ENCODE measurements around the gene MAS1L. TPM values are rescaled to one million over a fixed set of nuclear protein-coding genes. Genes with fewer than 3 reads are reported as not detected.
"Not testable (repeated sequence)": the region's sequence is repeated elsewhere in the genome, so short reads cannot be mapped to it uniquely, and the experiment has no call there.

The MAS1L gene
- total RNA-seq, 2 experiments from 2014 or later, result not detected

- ChIA-PET CTCF (no interaction called here), POLR2A (no interaction called here)
- no peaks in the 10 kb centered on the region for H3K9me3 Mint-ChIP-seq
- no peak within 1 kb of the TSS for H3K27ac Mint-ChIP-seq
- H3K27me3 Mint-ChIP-seq, result peaks cover 13% of the 10 kb centered on the region
- no peak for DNase-seq
- no peaks in the 10 kb centered on the region for H3K4me1 Mint-ChIP-seq
- no peaks in the 10 kb centered on the region for H3K36me3 Mint-ChIP-seq (ENCODE audit: low read depth)
- no peak within 1 kb of the TSS for H3K4me3 Mint-ChIP-seq
Observed at GRCh38 chr6:29456971-29457370, 30.8 kb downstream of the MAS1L start, which contains the start of the genes OR11A1 and OR2H1. OR11A1 (minus strand) TSS chr6:29457071; CDS start chr6:29427641, 29,430 bp downstream. OR2H1 (plus strand) TSS chr6:29457155; CDS start chr6:29461770, 4,615 bp downstream.

- DNase-seq, result no peak
- ChIA-PET CTCF (no interaction called here), POLR2A (no interaction called here)
- H3K4me3 Mint-ChIP-seq, result no peak overlapping the region
- peaks cover 12% of the 10 kb centered on the region for H3K27me3 Mint-ChIP-seq
- no peaks in the 10 kb centered on the region for H3K9me3 Mint-ChIP-seq
- H3K27ac Mint-ChIP-seq, result no peak overlapping the region
- H3K4me1 Mint-ChIP-seq, result no peaks in the 10 kb centered on the region
- H3K36me3 Mint-ChIP-seq (ENCODE audit: low read depth), result no peaks in the 10 kb centered on the region
Observed at GRCh38 chr6:29451471-29452193, 36.1 kb downstream of the MAS1L start.

- Mint-ChIP-seq H3K27me3 (peaks cover 20% of the 10 kb centered on the region), H3K4me1 (no peaks in the 10 kb centered on the region), H3K9me3 (no peaks in the 10 kb centered on the region), H3K27ac (no peak overlapping the region), H3K36me3 (ENCODE audit: low read depth) (no peaks in the 10 kb centered on the region), H3K4me3 (no peak overlapping the region)
- DNase-seq, result no peak
- POLR2A ChIA-PET, result no interaction called here
- CTCF ChIA-PET, result interaction anchor here (0.6 kb wide), 1 partner anchor 437 kb away, joined by 3 read pairs; no protein-coding TSS in a partner anchor
Observed at GRCh38 chr6:29447670-29448069, 40.1 kb downstream of the MAS1L start.

- CTCF ChIA-PET, result interaction anchor here (0.6 kb wide), 1 partner anchor 44 kb away, joined by 3 read pairs; the partner anchor contains the start of gene MAS1L
- H3K4me1 Mint-ChIP-seq, result not testable (repeated sequence)
Observed at GRCh38 chr6:29444031-29444430, 43.7 kb downstream of the MAS1L start.

GRCh38 chr6:29442719-29443118, 45.0 kb downstream of the MAS1L start:
- Mint-ChIP-seq H3K36me3 (ENCODE audit: low read depth) (no peaks in the 10 kb centered on the region), H3K27me3 (peaks cover 27% of the 10 kb centered on the region), H3K9me3 (no peaks in the 10 kb centered on the region), H3K4me1 (no peaks in the 10 kb centered on the region), H3K4me3 (no peak overlapping the region), H3K27ac (no peak overlapping the region)
- DNase-seq, result no peak
- POLR2A ChIA-PET, result no interaction called here
- CTCF ChIA-PET, result no interaction called here

More at GRCh38 chr6:29444031-29444430, 43.7 kb downstream of the MAS1L start:
- H3K36me3 Mint-ChIP-seq (ENCODE audit: low read depth); POLR2A ChIA-PET; H3K4me3 Mint-ChIP-seq; DNase-seq; H3K27ac Mint-ChIP-seq; H3K9me3 Mint-ChIP-seq: not testable (repeated sequence)
- peaks cover 30% of the 10 kb centered on the region for H3K27me3 Mint-ChIP-seq

GRCh38 chr6:29439006-29439405, 48.8 kb downstream of the MAS1L start, which contains the start of gene OR10C1:
OR10C1 (plus strand) TSS chr6:29439306; CDS start chr6:29440016, 710 bp downstream.
- peaks cover 25% of the 10 kb centered on the region for H3K27me3 Mint-ChIP-seq
- DNase-seq, result no peak
- H3K27ac Mint-ChIP-seq, result no peak within 1 kb of the TSS
- ChIA-PET POLR2A (no interaction called here), CTCF (no interaction called here)
- no peaks in the 10 kb centered on the region for H3K36me3 Mint-ChIP-seq (ENCODE audit: low read depth)
- H3K4me3 Mint-ChIP-seq, result no peak within 1 kb of the TSS
- H3K9me3 Mint-ChIP-seq, result no peaks in the 10 kb centered on the region
- H3K4me1 Mint-ChIP-seq, result no peaks in the 10 kb centered on the region

GRCh38 chr6:29436730-29437129, 51.0 kb downstream of the MAS1L start:
- CTCF ChIA-PET; H3K36me3 Mint-ChIP-seq (ENCODE audit: low read depth); H3K4me1 Mint-ChIP-seq; POLR2A ChIA-PET; H3K27ac Mint-ChIP-seq; H3K9me3 Mint-ChIP-seq; H3K4me3 Mint-ChIP-seq; DNase-seq: not testable (repeated sequence)
- peaks cover 34% of the 10 kb centered on the region for H3K27me3 Mint-ChIP-seq

Other genes starting within 250 kb of the MAS1L start
- not detected for gene OR14J1, start 186.3 kb downstream of the MAS1L start, total RNA-seq
- gene OR5V1, start 119.1 kb downstream of the MAS1L start, total RNA-seq, result not detected
- gene OR12D3, start 112.7 kb downstream of the MAS1L start, total RNA-seq, result not detected
- gene OR12D2, start 92.3 kb downstream of the MAS1L start, total RNA-seq, result not detected
- gene OR12D1, start 73.0 kb downstream of the MAS1L start, total RNA-seq, result not detected
- not detected for gene OR10C1, start 48.6 kb downstream of the MAS1L start, total RNA-seq
- gene OR11A1, start 30.9 kb downstream of the MAS1L start, total RNA-seq, result not detected
- gene OR2H1, start 30.8 kb downstream of the MAS1L start, total RNA-seq, result not detected
- under 1 TPM; 0.37 to 0.42 TPM for gene UBD, start 71.8 kb upstream of the MAS1L start, total RNA-seq
- not detected for gene OR2H2, start 97.2 kb upstream of the MAS1L start, total RNA-seq
- gene GABBR1, start 145.2 kb upstream of the MAS1L start, total RNA-seq, result 10 to 100 TPM; 48.5 to 50.5 TPM
- not detected for gene MOG, start 169.1 kb upstream of the MAS1L start, total RNA-seq
- not detected for gene ZFP57, start 193.2 kb upstream of the MAS1L start, total RNA-seq
- 100 to 1,000 TPM; 315 to 372 TPM for gene HLA-F, start 235.5 kb upstream of the MAS1L start, total RNA-seq